ENCODE data around the gene ZNF423.

The ZNF423 gene

DNA sequence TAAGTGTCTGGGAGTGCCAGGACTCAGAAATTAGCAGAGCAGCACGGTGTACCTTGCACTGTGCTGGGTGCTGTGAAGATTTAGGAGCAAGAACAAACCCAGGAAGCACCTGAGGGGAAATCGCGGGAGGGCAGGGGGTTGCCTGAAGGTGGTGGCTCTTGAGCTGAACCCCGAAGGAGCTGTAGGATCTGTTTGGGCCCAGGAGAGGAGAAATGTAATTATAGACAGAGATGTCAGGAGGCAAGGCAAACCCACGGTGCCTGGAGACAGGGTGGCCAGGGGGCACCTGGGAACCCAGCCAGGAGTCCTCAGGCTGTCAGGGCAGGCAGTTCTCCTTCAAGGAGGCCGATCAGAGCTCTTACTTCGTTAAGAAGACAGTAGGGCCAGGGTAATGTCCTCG, 373.2 kb downstream of the ZNF423 start:
- Histone ChIP-seq H3K36me3 (ENCODE audit: control insufficient read depth in 1 of 2, insufficient read depth in 2 of 2, low read depth in 1 of 2, low read length in 2 of 2) (no peaks in the 10 kb centered on the region), H2BK12ac (ENCODE audit: low read length in 2 of 2) (no peak overlapping the region), H3K9me3 (ENCODE audit: control insufficient read depth, low read length) (no peaks in the 10 kb centered on the region), H3K9ac (ENCODE audit: low read length) (no peak overlapping the region), H3K27me3 (ENCODE audit: control insufficient read depth in 1 of 2, insufficient read depth in 1 of 2, low read length in 2 of 2) (peaks cover 25 to 30% of the 10 kb centered on the region in 2 experiments), H3K4ac (ENCODE audit: low read depth in 1 of 2, low read length in 2 of 2) (no peak overlapping the region), H3K23ac (ENCODE audit: low read length in 2 of 2) (no peak overlapping the region), H3K27ac (ENCODE audit: low read length, poor library complexity, severe bottlenecking) (no peak overlapping the region), H3K4me3 (ENCODE audit: insufficient read depth in 1 of 2, low read depth in 1 of 2, low read length in 2 of 2) (no peak overlapping the region), H3K18ac (ENCODE audit: low read depth in 1 of 2, low read length in 2 of 2) (no peak overlapping the region), H2BK5ac (ENCODE audit: low read depth, low read length, poor library complexity, severe bottlenecking) (no peak overlapping the region), H3K4me1 (ENCODE audit: control insufficient read depth, insufficient read depth, low read depth, low read length) (peaks cover 6% of the 10 kb centered on the region), H2BK120ac (ENCODE audit: low read depth, low read length) (no peak overlapping the region), H3K4me2 (ENCODE audit: low read length, poor library complexity, severe bottlenecking) (no peak overlapping the region), H4K8ac (ENCODE audit: low read length) (no peak overlapping the region), H4K91ac (ENCODE audit: low read length) (no peak overlapping the region), H3K14ac (ENCODE audit: low read length in 2 of 2) (no peak overlapping the region), H2AK5ac (ENCODE audit: low read length, severe bottlenecking) (no peak overlapping the region), H2BK15ac (ENCODE audit: low read depth, poor library complexity, severe bottlenecking) (no peak overlapping the region), H2AFZ (ENCODE audit: low read depth, low read length) (no peak overlapping the region), H3K79me1 (replicated peaks; ENCODE audit: low read length, poor library complexity, severe bottlenecking) (no peaks in the 10 kb centered on the region)
- no peak for DNase-seq
- 83% methylated on average over 8 of the region's 8 CpGs for WGBS

DNA sequence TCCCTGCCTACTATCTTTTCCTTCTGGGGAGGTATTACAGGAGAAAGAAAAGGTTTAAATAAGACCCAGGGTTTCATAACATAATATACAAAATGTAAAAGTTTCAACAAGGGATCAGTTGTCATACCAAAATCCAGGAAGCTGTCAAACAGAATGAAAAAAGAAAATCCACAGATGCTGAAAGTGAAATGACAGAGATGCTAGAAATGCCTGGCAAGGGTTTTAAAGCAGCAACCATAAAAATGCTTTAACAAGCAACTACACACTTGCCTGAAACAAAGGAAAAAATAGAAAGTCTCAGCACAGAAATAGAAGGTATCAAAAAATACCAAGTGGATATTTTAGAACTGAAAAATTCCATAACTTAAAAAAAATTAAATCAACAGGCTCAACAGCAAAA, 377.3 kb downstream of the ZNF423 start:
- Histone ChIP-seq H3K18ac (ENCODE audit: low read depth in 1 of 2, low read length in 2 of 2) (no peak overlapping the region), H2BK12ac (ENCODE audit: low read length in 2 of 2) (no peak overlapping the region), H2BK15ac (ENCODE audit: low read depth, poor library complexity, severe bottlenecking) (no peak overlapping the region), H2AK5ac (ENCODE audit: low read length, severe bottlenecking) (no peak overlapping the region), H3K36me3 (ENCODE audit: control insufficient read depth in 1 of 2, insufficient read depth in 2 of 2, low read depth in 1 of 2, low read length in 2 of 2) (no peaks in the 10 kb centered on the region), H3K9ac (ENCODE audit: low read length) (no peak overlapping the region), H3K4me3 (ENCODE audit: insufficient read depth in 1 of 2, low read depth in 1 of 2, low read length in 2 of 2) (no peak overlapping the region), H3K4me2 (ENCODE audit: low read length, poor library complexity, severe bottlenecking) (no peak overlapping the region), H2AFZ (ENCODE audit: low read depth, low read length) (no peak overlapping the region), H3K23ac (ENCODE audit: low read length in 2 of 2) (no peak overlapping the region), H4K91ac (ENCODE audit: low read length) (no peak overlapping the region), H3K79me1 (replicated peaks; ENCODE audit: low read length, poor library complexity, severe bottlenecking) (no peaks in the 10 kb centered on the region), H2BK120ac (ENCODE audit: low read depth, low read length) (no peak overlapping the region), H3K27me3 (ENCODE audit: control insufficient read depth in 1 of 2, insufficient read depth in 1 of 2, low read length in 2 of 2) (peaks cover 20 to 42% of the 10 kb centered on the region in 2 experiments), H2BK5ac (ENCODE audit: low read depth, low read length, poor library complexity, severe bottlenecking) (no peak overlapping the region), H3K4me1 (ENCODE audit: control insufficient read depth, insufficient read depth, low read depth, low read length) (no peaks in the 10 kb centered on the region), H4K8ac (ENCODE audit: low read length) (no peak overlapping the region), H3K14ac (ENCODE audit: low read length in 2 of 2) (no peak overlapping the region), H3K4ac (ENCODE audit: low read depth in 1 of 2, low read length in 2 of 2) (no peak overlapping the region), H3K9me3 (ENCODE audit: control insufficient read depth, low read length) (no peaks in the 10 kb centered on the region), H3K27ac (ENCODE audit: low read length, poor library complexity, severe bottlenecking) (no peak overlapping the region)
- DNase-seq: no peak

DNA sequence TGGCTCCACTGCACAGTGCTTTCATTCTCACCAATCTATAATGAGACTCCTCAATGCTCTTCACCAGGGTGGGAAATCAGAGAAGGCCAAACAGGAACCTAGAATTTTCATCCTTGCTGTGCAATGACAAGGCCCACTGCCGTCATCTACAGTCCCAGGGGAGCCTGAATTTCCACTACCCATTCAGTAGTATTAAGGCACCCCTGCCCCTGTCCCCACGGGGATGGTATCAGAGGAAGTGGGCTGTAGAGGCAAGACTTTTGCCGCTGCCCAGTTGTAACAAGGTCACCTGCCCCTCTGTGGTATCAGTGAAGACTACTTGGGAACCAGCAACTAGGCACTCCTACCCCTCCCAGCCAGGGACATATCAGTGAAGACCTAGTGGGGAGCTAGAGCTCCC, 377.8 kb downstream of the ZNF423 start:
- 78% methylated on average over 3 of the region's 3 CpGs for WGBS
- Histone ChIP-seq H3K9me3 (ENCODE audit: control insufficient read depth, low read length) (no peaks in the 10 kb centered on the region), H3K9ac (ENCODE audit: low read length) (no peak overlapping the region), H3K14ac (ENCODE audit: low read length in 2 of 2) (no peak overlapping the region), H3K4me1 (ENCODE audit: control insufficient read depth, insufficient read depth, low read depth, low read length) (no peaks in the 10 kb centered on the region), H2BK120ac (ENCODE audit: low read depth, low read length) (no peak overlapping the region), H3K36me3 (ENCODE audit: control insufficient read depth in 1 of 2, insufficient read depth in 2 of 2, low read depth in 1 of 2, low read length in 2 of 2) (no peaks in the 10 kb centered on the region), H2AK5ac (ENCODE audit: low read length, severe bottlenecking) (no peak overlapping the region), H3K4me3 (ENCODE audit: insufficient read depth in 1 of 2, low read depth in 1 of 2, low read length in 2 of 2) (no peak overlapping the region), H2BK15ac (ENCODE audit: low read depth, poor library complexity, severe bottlenecking) (no peak overlapping the region), H3K4ac (ENCODE audit: low read depth in 1 of 2, low read length in 2 of 2) (no peak overlapping the region), H4K8ac (ENCODE audit: low read length) (no peak overlapping the region), H2AFZ (ENCODE audit: low read depth, low read length) (no peak overlapping the region), H2BK5ac (ENCODE audit: low read depth, low read length, poor library complexity, severe bottlenecking) (no peak overlapping the region), H3K27ac (ENCODE audit: low read length, poor library complexity, severe bottlenecking) (no peak overlapping the region), H4K91ac (ENCODE audit: low read length) (no peak overlapping the region), H3K79me1 (replicated peaks; ENCODE audit: low read length, poor library complexity, severe bottlenecking) (no peaks in the 10 kb centered on the region), H3K18ac (ENCODE audit: low read depth in 1 of 2, low read length in 2 of 2) (no peak overlapping the region), H3K27me3 (ENCODE audit: control insufficient read depth in 1 of 2, insufficient read depth in 1 of 2, low read length in 2 of 2) (peaks cover 15 to 37% of the 10 kb centered on the region in 2 experiments), H3K4me2 (ENCODE audit: low read length, poor library complexity, severe bottlenecking) (no peak overlapping the region), H2BK12ac (ENCODE audit: low read length in 2 of 2) (no peak overlapping the region), H3K23ac (ENCODE audit: low read length in 2 of 2) (no peak overlapping the region)
- DNase-seq: no peak

DNA sequence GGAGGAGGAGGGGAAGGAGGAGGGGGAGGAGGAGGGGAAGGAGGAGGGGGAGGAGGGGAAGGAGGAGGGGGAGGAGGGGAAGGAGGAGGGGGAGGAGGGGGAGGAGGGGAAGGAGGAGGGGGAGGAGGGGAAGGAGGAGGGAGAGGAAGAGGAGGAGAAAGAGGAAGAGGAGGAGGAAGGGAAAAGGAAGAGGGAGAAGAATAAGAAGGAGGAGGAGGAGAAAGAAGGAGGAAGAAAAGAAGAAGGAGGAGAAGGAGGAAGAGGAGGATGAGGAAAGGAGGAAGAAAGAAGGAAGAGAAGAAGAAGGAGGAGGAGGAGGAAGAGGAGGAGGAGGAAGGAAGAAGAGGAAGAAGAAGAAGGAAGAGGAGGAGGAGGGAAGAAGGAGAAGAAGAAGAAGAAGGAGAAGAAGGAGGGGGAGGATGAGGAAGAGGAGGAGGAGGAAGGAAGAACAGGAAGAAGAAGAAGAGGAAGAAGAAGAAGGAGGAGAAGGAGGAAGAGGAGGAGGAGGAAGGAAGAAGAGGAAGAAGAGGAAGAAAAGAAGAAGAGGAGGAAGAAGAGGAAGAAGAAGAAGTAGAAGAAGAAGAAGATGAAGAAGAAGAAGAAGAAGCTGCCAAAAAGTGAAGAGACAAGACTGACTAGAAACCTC, 378.5 kb downstream of the ZNF423 start:
- H3K4me3 ChIP-seq (ENCODE audit: insufficient read depth in 1 of 2, low read depth in 1 of 2, low read length in 2 of 2): no peak overlapping the region
- H3K4me2 ChIP-seq (ENCODE audit: low read length, poor library complexity, severe bottlenecking): no peak overlapping the region
- no peak overlapping the region for H4K8ac ChIP-seq (ENCODE audit: low read length)
- no peak overlapping the region for H2BK15ac ChIP-seq (ENCODE audit: low read depth, poor library complexity, severe bottlenecking)
- no peak overlapping the region for H3K9ac ChIP-seq (ENCODE audit: low read length)
- no peak overlapping the region for H2BK120ac ChIP-seq (ENCODE audit: low read depth, low read length)
- H3K9me3 ChIP-seq (ENCODE audit: control insufficient read depth, low read length): no peaks in the 10 kb centered on the region
- no peak overlapping the region for H3K18ac ChIP-seq (ENCODE audit: low read depth in 1 of 2, low read length in 2 of 2)
- H2AFZ ChIP-seq (ENCODE audit: low read depth, low read length): no peak overlapping the region
- no peak overlapping the region for H3K23ac ChIP-seq (ENCODE audit: low read length in 2 of 2)
- no peaks in the 10 kb centered on the region for H3K4me1 ChIP-seq (ENCODE audit: control insufficient read depth, insufficient read depth, low read depth, low read length)
- no peak overlapping the region for H3K14ac ChIP-seq (ENCODE audit: low read length in 2 of 2)
- no peak overlapping the region for H2AK5ac ChIP-seq (ENCODE audit: low read length, severe bottlenecking)
- peaks cover 8 to 35% of the 10 kb centered on the region in 2 experiments for H3K27me3 ChIP-seq (ENCODE audit: control insufficient read depth in 1 of 2, insufficient read depth in 1 of 2, low read length in 2 of 2)
- H3K36me3 ChIP-seq (ENCODE audit: control insufficient read depth in 1 of 2, insufficient read depth in 2 of 2, low read depth in 1 of 2, low read length in 2 of 2): no peaks in the 10 kb centered on the region
- H3K4ac ChIP-seq (ENCODE audit: low read depth in 1 of 2, low read length in 2 of 2): no peak overlapping the region
- H3K27ac ChIP-seq (ENCODE audit: low read length, poor library complexity, severe bottlenecking): no peak overlapping the region
- H2BK12ac ChIP-seq (ENCODE audit: low read length in 2 of 2): no peak overlapping the region
- no peak overlapping the region for H2BK5ac ChIP-seq (ENCODE audit: low read depth, low read length, poor library complexity, severe bottlenecking)
- H3K79me1 ChIP-seq (replicated peaks; ENCODE audit: low read length, poor library complexity, severe bottlenecking): no peaks in the 10 kb centered on the region
- H4K91ac ChIP-seq (ENCODE audit: low read length): no peak overlapping the region
- DNase-seq: no peak

Data from mesenchymal stem cell (in vitro differentiated cells and primary cell).